Neural progenitor cell (in vitro differentiated cells): ENCODE measurements around the gene NAAA. TPM values are rescaled to one million over a fixed set of nuclear protein-coding genes. Genes with fewer than 3 reads are reported as not detected.

ENCODE experiments used
- DNase-seq: peaks from one replicate; pipeline ENCODE4 v3.0.0-alpha.2; 2016; ENCODE audit warnings: low spot score
- H2AFZ ChIP-seq: fragments of 200-600 bp; sonication (generic); replicated peaks from 2 replicates; pipeline ENCODE4 v1.6.1; 2016; ENCODE audit warnings: antibody characterized with exemption
- H3F3A ChIP-seq: fragments of 200-600 bp; sonication (generic); 2 replicates; pipeline ENCODE4 v1.6.1; 2016; ENCODE audit warnings: antibody characterized with exemption, low read depth
- H3K27ac ChIP-seq: fragments of 200-600 bp; sonication (generic); 2 replicates; pipeline ENCODE4 v1.5.1; 2016; ENCODE audit warnings: mild to moderate bottlenecking
- H3K27me3 ChIP-seq: fragments of 200-600 bp; sonication (generic); 2 replicates; pipeline ENCODE4 v1.6.1; 2016; ENCODE audit warnings: mild to moderate bottlenecking, moderate library complexity
- H3K36me3 ChIP-seq: fragments of 200-600 bp; sonication (generic); 2 replicates; pipeline ENCODE4 v1.5.1; 2016
- H3K4me1 ChIP-seq: fragments of 200-600 bp; sonication (generic); 2 replicates; pipeline ENCODE4 v1.6.1; 2016; ENCODE audit warnings: mixed run types
- H3K4me2 ChIP-seq: fragments of 200-600 bp; sonication (generic); 2 replicates; pipeline ENCODE4 v1.6.1; 2016
- H3K4me3 ChIP-seq: fragments of 200-600 bp; sonication (generic); 2 replicates; pipeline ENCODE4 v1.5.1; 2016
- H3K79me2 ChIP-seq: fragments of 200-600 bp; sonication (generic); 2 replicates; pipeline ENCODE4 v1.6.1; 2016; ENCODE audit warnings: low read depth
- H3K9ac ChIP-seq: fragments of 200-600 bp; sonication (generic); 2 replicates; pipeline ENCODE4 v1.6.1; 2016
- H3K9me3 ChIP-seq: fragments of 200-600 bp; sonication (generic); 2 replicates; pipeline ENCODE4 v1.5.1; 2016; ENCODE audit warnings: low read depth
- H4K20me1 ChIP-seq: fragments of 200-600 bp; sonication (generic); 2 replicates; pipeline ENCODE4 v1.6.1; 2016; ENCODE audit warnings: low read depth
- H3K27ac Mint-ChIP-seq: 3 replicates; pipeline ENCODE4 v1.8.0; 2021; ENCODE audit warnings: mixed read lengths
- H3K27me3 Mint-ChIP-seq: 2 replicates; pipeline ENCODE4 v1.8.0; 2022; ENCODE audit warnings: low read depth, mild to moderate bottlenecking, inconsistent platforms, moderate library complexity, mixed read lengths; ENCODE audit not compliant: insufficient read depth
- H3K36me3 Mint-ChIP-seq: 3 replicates; pipeline ENCODE4 v1.8.0; 2021; ENCODE audit warnings: mixed read lengths
- H3K4me1 Mint-ChIP-seq: 3 replicates; pipeline ENCODE4 v1.8.0; 2021; ENCODE audit warnings: mixed read lengths
- H3K4me3 Mint-ChIP-seq: 3 replicates; pipeline ENCODE4 v1.8.0; 2021; ENCODE audit warnings: mild to moderate bottlenecking, moderate library complexity, mixed read lengths
- H3K9me3 Mint-ChIP-seq: 3 replicates; pipeline ENCODE4 v1.8.0; 2020; ENCODE audit warnings: mixed read lengths
- CTCF ChIP-seq: fragments of 200-600 bp; sonication (generic); IDR thresholded peaks from 2 replicates; pipeline ENCODE4 v1.5.1; 2017; ENCODE audit warnings: antibody characterized with exemption, mild to moderate bottlenecking
- EZH2 ChIP-seq: fragments of 200-600 bp; sonication (generic); IDR thresholded peaks from 2 replicates; pipeline ENCODE4 v1.6.1; 2017; ENCODE audit warnings: antibody characterized with exemption, mild to moderate bottlenecking, moderate library complexity
- EZH2phosphoT487 ChIP-seq: fragments of 200-600 bp; sonication (generic); IDR thresholded peaks from 2 replicates; pipeline ENCODE4 v1.6.1; 2017; ENCODE audit warnings: antibody characterized with exemption
- total RNA-seq: library from RNA; depleted of rRNA; stranded (reverse); fragments of >200 nt; gene quantifications from 2 replicates; pipeline ENCODE4 v1.2.3, GENCODE V29; 2015; ENCODE audit warnings: low replicate concordance

The NAAA gene
- total RNA-seq, 1 donor from 2014 or later: 0.07 TPM

GRCh38 chr4:75980576-75980975 lies 39.8 kb upstream of the NAAA start:
- Mint-ChIP-seq H3K27me3 (no peaks in the 10 kb centered on the region), H3K4me3 (no peak overlapping the region), H3K4me1 (no peaks in the 10 kb centered on the region), H3K36me3 (peaks cover 32% of the 10 kb centered on the region), H3K9me3 (peaks cover 5% of the 10 kb centered on the region), H3K27ac (no peak overlapping the region)
- H3F3A ChIP-seq: no peaks in the 10 kb centered on the region
- no peak overlapping the region for H3K9ac ChIP-seq
- H3K4me1 ChIP-seq: no peaks in the 10 kb centered on the region
- no peak overlapping the region for H2AFZ ChIP-seq
- no peak overlapping the region for H3K4me3 ChIP-seq
- peaks cover 26% of the 10 kb centered on the region for H3K36me3 ChIP-seq
- H3K27ac ChIP-seq: no peak overlapping the region
- H3K27me3 ChIP-seq: no peaks in the 10 kb centered on the region
- H3K79me2 ChIP-seq: peaks cover 34% of the 10 kb centered on the region
- no peak overlapping the region for H3K4me2 ChIP-seq
- peaks cover 4% of the 10 kb centered on the region for H3K9me3 ChIP-seq
- peaks cover 3% of the 10 kb centered on the region for H4K20me1 ChIP-seq
- TF ChIP-seq CTCF (no peak), EZH2 (no peak), EZH2phosphoT487 (no peak)
- DNase-seq: no peak

- peaks cover 5% of the 10 kb centered on the region for H3K9me3 Mint-ChIP-seq
- no peaks in the 10 kb centered on the region for H3K27me3 Mint-ChIP-seq
- Histone ChIP-seq H4K20me1 (no peaks in the 10 kb centered on the region), H3K4me3 (no peak overlapping the region), H3K36me3 (peaks cover 35% of the 10 kb centered on the region), H3F3A (no peaks in the 10 kb centered on the region), H3K9ac (no peak overlapping the region), H3K4me2 (no peak overlapping the region), H3K9me3 (peaks cover 4% of the 10 kb centered on the region), H3K27ac (no peak overlapping the region), H2AFZ (no peak overlapping the region), H3K79me2 (no peaks in the 10 kb centered on the region), H3K27me3 (no peaks in the 10 kb centered on the region), H3K4me1 (no peaks in the 10 kb centered on the region)
- no peaks in the 10 kb centered on the region for H3K4me1 Mint-ChIP-seq
- peaks cover 42% of the 10 kb centered on the region for H3K36me3 Mint-ChIP-seq
- H3K4me3 Mint-ChIP-seq: no peak overlapping the region
- no peak for TF ChIP-seq CTCF
- no peak for TF ChIP-seq EZH2
- no peak for TF ChIP-seq EZH2phosphoT487
- H3K27ac Mint-ChIP-seq: no peak overlapping the region
- no peak for DNase-seq
These were observed 35.4 kb upstream of the NAAA start for GRCh38 chr4:75976177-75976576.

- Histone ChIP-seq H2AFZ (no peak overlapping the region), H3K27me3 (no peaks in the 10 kb centered on the region), H3K9ac (no peak overlapping the region), H3K36me3 (peaks cover 40% of the 10 kb centered on the region), H3K4me1 (no peaks in the 10 kb centered on the region), H3F3A (no peaks in the 10 kb centered on the region), H3K9me3 (peaks cover 4% of the 10 kb centered on the region), H3K79me2 (no peaks in the 10 kb centered on the region), H3K4me3 (no peak overlapping the region), H3K4me2 (no peak overlapping the region), H3K27ac (no peak overlapping the region), H4K20me1 (no peaks in the 10 kb centered on the region)
- H3K36me3 Mint-ChIP-seq: peaks cover 48% of the 10 kb centered on the region
- no peaks in the 10 kb centered on the region for H3K4me1 Mint-ChIP-seq
- peaks cover 5% of the 10 kb centered on the region for H3K9me3 Mint-ChIP-seq
- H3K27ac Mint-ChIP-seq: no peak overlapping the region
- no peak for DNase-seq
- no peak for TF ChIP-seq CTCF
- no peak for TF ChIP-seq EZH2
- TF ChIP-seq EZH2phosphoT487: no peak
- H3K4me3 Mint-ChIP-seq: no peak overlapping the region
- no peaks in the 10 kb centered on the region for H3K27me3 Mint-ChIP-seq
These were observed 33.0 kb upstream of the NAAA start for GRCh38 chr4:75973766-75974165.
